SK-N-MC (cell line): ENCODE measurements around the gene HEBP1.
"Not testable (repeated sequence)": the region's sequence is repeated elsewhere in the genome, so short reads cannot be mapped to it uniquely, and the experiment has no call there.

Experiments used
- EZH2 ChIP-seq: fragments of 200-600 bp; sonication (generic); IDR thresholded peaks from one replicate; pipeline ENCODE4 v1.6.1; 2017; ENCODE audit warnings: antibody characterized with exemption
- FOXP2 ChIP-seq: optimal IDR thresholded peaks from 2 replicates; pipeline ENCODE3; 2011; ENCODE audit warnings: mild to moderate bottlenecking, moderate library complexity; ENCODE audit not compliant: insufficient read depth; ENCODE audit errors: extremely low read length, control extremely low read depth
- POLR2AphosphoS5 ChIP-seq: IDR thresholded peaks from 2 replicates; pipeline ENCODE4 v1.6.1; 2012; ENCODE audit warnings: mild to moderate bottlenecking, low read depth, low read length, borderline replicate concordance

- TF ChIP-seq EZH2, POLR2AphosphoS5, FOXP2: not testable (repeated sequence)
These were observed 35.3 kb upstream of the HEBP1 start for GRCh38 chr12:13035335-13035734.
